H1 (cell line): ENCODE measurements around the gene ATXN7L3. TPM values are rescaled to one million over a fixed set of nuclear protein-coding genes. Genes with fewer than 3 reads are reported as not detected.
A peak's percentile ranks its signal among the peaks of the same experiment; 100 is the strongest.

Experiments used
- CTCF ChIA-PET: fragments of 300-600 bp; sonication (Branson Sonifier 250); formaldehyde crosslinking; loops from one replicate; lab custom pipeline; 2021; ENCODE audit not compliant: partially characterized antibody; lab: Charles Lee
- POLR2A ChIA-PET: fragments of 300-600 bp; sonication (Branson Sonifier 250); formaldehyde crosslinking; loops from one replicate; lab custom pipeline; 2021; ENCODE audit warnings: inconsistent platforms; ENCODE audit not compliant: partially characterized antibody; lab: Charles Lee
- DNase-seq, 2 experiments: peaks; one replicate each; pipeline versions ENCODE4 v3.0.0 to v3.0.0-alpha.2; 2010 to 2022; ENCODE audit warnings: low spot score in 2 of 2, low read depth in 1 of 2, mixed read lengths in 1 of 2
- FAIRE-seq: peaks from 2 replicates; lab custom pipeline; 2011; peaks lifted over from hg19 to GRCh38; lab: Jason Lieb, UNC
- H2AFZ ChIP-seq: 2 replicates; pipeline ENCODE4 v1.8.1; 2012; ENCODE audit warnings: low read length, inconsistent platforms
- H2AK5ac ChIP-seq: 2 replicates; pipeline ENCODE4 v1.6.1; 2013; ENCODE audit warnings: low read depth, low read length
- H2BK120ac ChIP-seq: replicated peaks from 2 replicates; pipeline ENCODE3; 2013; ENCODE audit warnings: low read depth, low read length, inconsistent platforms
- H2BK12ac ChIP-seq: 2 replicates; pipeline ENCODE4 v1.6.1; 2013; ENCODE audit warnings: low read depth, low read length
- H2BK15ac ChIP-seq: 2 replicates; pipeline ENCODE4 v1.6.1; 2013; ENCODE audit warnings: low read length
- H2BK20ac ChIP-seq: 2 replicates; pipeline ENCODE4 v1.6.1; 2013; ENCODE audit warnings: low read length
- H2BK5ac ChIP-seq: 2 replicates; pipeline ENCODE4 v1.6.1; 2013; ENCODE audit warnings: low read depth, low read length
- H3K14ac ChIP-seq: 2 replicates; pipeline ENCODE4 v1.6.1; 2013; ENCODE audit warnings: inconsistent platforms; ENCODE audit not compliant: insufficient read length
- H3K18ac ChIP-seq: 2 replicates; pipeline ENCODE4 v1.6.1; 2013; ENCODE audit warnings: low read length; ENCODE audit errors: extremely low read depth
- H3K23ac ChIP-seq: 2 replicates; pipeline ENCODE4 v1.6.1; 2013; ENCODE audit warnings: inconsistent platforms; ENCODE audit not compliant: insufficient read length
- H3K23me2 ChIP-seq: 2 replicates; pipeline ENCODE4 v1.6.1; 2013; ENCODE audit warnings: low read depth, low read length
- H3K27ac ChIP-seq: 2 replicates; pipeline ENCODE4 v1.6.1; 2011; ENCODE audit warnings: low read depth, low read length, inconsistent platforms
- H3K27me3 ChIP-seq, 4 experiments: replicated peaks in 1 of 4; 1 replicate in 1 of 4; 2 replicates in 3 of 4; pipeline versions ENCODE4 v1.6.1 to v1.8.1; 2011 to 2013; ENCODE audit warnings: low read length in 3 of 4, mild to moderate bottlenecking in 3 of 4, inconsistent platforms in 2 of 4, mixed read lengths in 2 of 4, moderate library complexity in 1 of 4; ENCODE audit not compliant: control insufficient read depth in 3 of 4, insufficient read depth in 3 of 4; ENCODE audit errors: extremely low read depth in 1 of 4
- H3K36me3 ChIP-seq, 4 experiments: 2 replicates each; pipeline versions ENCODE4 v1.6.1 to v1.8.1; 2011 to 2013; ENCODE audit warnings: mild to moderate bottlenecking in 4 of 4, low read length in 3 of 4, moderate library complexity in 2 of 4, control low read depth in 1 of 4, inconsistent platforms in 1 of 4; ENCODE audit not compliant: insufficient read depth in 4 of 4, control insufficient read depth in 2 of 4
- H3K4ac ChIP-seq: replicated peaks from 2 replicates; pipeline ENCODE3; 2013; ENCODE audit warnings: low read length, low read depth, mixed read lengths, inconsistent platforms; ENCODE audit not compliant: insufficient read length
- H3K4me1 ChIP-seq, 4 experiments: replicated peaks in 1 of 4; 1 replicate in 1 of 4; 2 replicates in 3 of 4; pipeline versions ENCODE4 v1.6.1 to v1.8.1; 2011 to 2013; ENCODE audit warnings: low read length in 3 of 4, inconsistent platforms in 2 of 4, mixed read lengths in 1 of 4; ENCODE audit not compliant: insufficient read depth in 4 of 4, control insufficient read depth in 3 of 4
- H3K4me2 ChIP-seq, 2 experiments: 2 replicates each; pipeline versions ENCODE4 v1.6.1 to v1.8.1; 2011 to 2013; ENCODE audit warnings: low read depth in 2 of 2, low read length in 2 of 2, control low read depth in 1 of 2, inconsistent platforms in 1 of 2, mild to moderate bottlenecking in 1 of 2; ENCODE audit not compliant: insufficient read depth in 1 of 2
- H3K4me3 ChIP-seq, 4 experiments: fragments of 200-600, 300-600 bp in 1 of 4; sonication (generic), shearing (Covaris generic), sonication (Bioruptor Twin) in 1 of 4; 2 replicates each; pipeline versions ENCODE4 v1.5.1 to v1.8.1; 2011 to 2016; ENCODE audit warnings: low read length in 4 of 4, low read depth in 3 of 4, control low read depth in 2 of 4, inconsistent platforms in 2 of 4, mild to moderate bottlenecking in 2 of 4, mixed read lengths in 1 of 4, moderate library complexity in 1 of 4; ENCODE audit not compliant: insufficient read depth in 2 of 4; ENCODE audit errors: extremely low read depth in 1 of 4
- H3K56ac ChIP-seq: replicated peaks from 2 replicates; pipeline ENCODE3; 2013; ENCODE audit warnings: low read depth, mild to moderate bottlenecking, mixed read lengths, low read length, inconsistent platforms; ENCODE audit not compliant: insufficient read length
- H3K79me1 ChIP-seq: 2 replicates; pipeline ENCODE4 v1.6.1; 2013; ENCODE audit warnings: low read depth, low read length, control low read depth
- H3K79me2 ChIP-seq, 2 experiments: 2 replicates each; pipeline versions ENCODE4 v1.6.1 to v1.8.1; 2012 to 2013; ENCODE audit warnings: low read length in 2 of 2, mild to moderate bottlenecking in 2 of 2, inconsistent platforms in 1 of 2; ENCODE audit not compliant: insufficient read depth in 2 of 2, control insufficient read depth in 1 of 2
- H3K9ac ChIP-seq, 4 experiments: replicated peaks in 1 of 4; 1 replicate in 1 of 4; 2 replicates in 3 of 4; pipeline versions ENCODE4 v1.6.1 to v1.8.1; 2011 to 2013; ENCODE audit warnings: low read depth in 3 of 4, low read length in 3 of 4, control low read depth in 2 of 4, mild to moderate bottlenecking in 2 of 4, moderate library complexity in 2 of 4, inconsistent platforms in 1 of 4; ENCODE audit errors: extremely low read depth in 1 of 4
- H3K9me3 ChIP-seq, 2 experiments: 2 replicates each; pipeline versions ENCODE4 v1.6.1 to v1.8.1; 2012 to 2013; ENCODE audit warnings: mild to moderate bottlenecking in 2 of 2, moderate library complexity in 2 of 2, control low read depth in 1 of 2, inconsistent platforms in 1 of 2, low read depth in 1 of 2, low read length in 1 of 2, mixed read lengths in 1 of 2; ENCODE audit not compliant: insufficient read depth in 2 of 2
- H4K20me1 ChIP-seq, 2 experiments: replicated peaks in 1 of 2; 2 replicates each; pipeline versions ENCODE3 to v1.8.1; 2011 to 2013; ENCODE audit warnings: inconsistent platforms in 2 of 2, low read length in 2 of 2, mild to moderate bottlenecking in 1 of 2; ENCODE audit not compliant: insufficient read depth in 2 of 2, control insufficient read depth in 1 of 2
- H4K5ac ChIP-seq: 2 replicates; pipeline ENCODE4 v1.6.1; 2013; ENCODE audit warnings: low read length, low read depth, mixed read lengths, inconsistent platforms; ENCODE audit not compliant: insufficient read length
- H4K8ac ChIP-seq: 2 replicates; pipeline ENCODE4 v1.8.0; 2013; ENCODE audit warnings: mild to moderate bottlenecking, moderate library complexity, low read length, inconsistent platforms; ENCODE audit not compliant: insufficient read depth; ENCODE audit errors: extremely low read depth
- H4K91ac ChIP-seq: replicated peaks from 2 replicates; pipeline ENCODE3; 2013; ENCODE audit warnings: low read length, mixed read lengths, inconsistent platforms; ENCODE audit not compliant: insufficient read length
- ASH2L ChIP-seq: fragments of 200-600, 300-600 bp; sonication (generic); IDR thresholded peaks from one replicate; pipeline ENCODE4 v1.7.1; 2017; ENCODE audit warnings: low read length
- CEBPB ChIP-seq: IDR thresholded peaks from 2 replicates; pipeline ENCODE4 v1.6.1; 2012; ENCODE audit warnings: low read depth, low read length
- EGR1 ChIP-seq: IDR thresholded peaks from 2 replicates; pipeline ENCODE4 v1.6.1; 2011; ENCODE audit warnings: low read depth, low read length, borderline replicate concordance
- EZH2 ChIP-seq: fragments of 200-600 bp; sonication (generic); IDR thresholded peaks from 2 replicates; pipeline ENCODE4 v1.7.1; 2012; ENCODE audit warnings: low read depth, mild to moderate bottlenecking, moderate library complexity, low read length, inconsistent platforms; ENCODE audit not compliant: severe bottlenecking
- MAFK ChIP-seq: IDR thresholded peaks from 2 replicates; pipeline ENCODE4 v1.6.1; 2012; ENCODE audit warnings: low read depth, mild to moderate bottlenecking, improper control_type of control experiment, low read length
- RNF2 ChIP-seq: fragments of 200-900, 300-1000 bp; sonication (generic); IDR thresholded peaks from 2 replicates; pipeline ENCODE4 v1.7.1; 2016; ENCODE audit warnings: borderline replicate concordance, low read depth, mild to moderate bottlenecking, antibody characterized with exemption, low read length; ENCODE audit not compliant: poor library complexity, severe bottlenecking; ENCODE audit errors: missing control alignments
- SIN3A ChIP-seq, 2 experiments: IDR thresholded peaks in 1 of 2; conservative IDR thresholded peaks in 1 of 2; 2 replicates each; pipeline ENCODE4 v1.6.1; 2011 to 2012; ENCODE audit warnings: low read length in 2 of 2, improper control_type of control experiment in 1 of 2, low read depth in 1 of 2, mild to moderate bottlenecking in 1 of 2
- SUZ12 ChIP-seq: fragments of 200-600 bp; sonication (generic); IDR thresholded peaks from 2 replicates; pipeline ENCODE4 v1.6.1; 2012; ENCODE audit warnings: mild to moderate bottlenecking, inconsistent platforms, low read length, moderate library complexity, mixed read lengths
- TAF1 ChIP-seq: IDR thresholded peaks from 2 replicates; pipeline ENCODE4 v1.6.1; 2011; ENCODE audit warnings: mild to moderate bottlenecking, low read depth, low read length
- ZNF274 ChIP-seq: IDR thresholded peaks from 2 replicates; pipeline ENCODE4 v1.7.0; 2012; ENCODE audit warnings: low read length, borderline replicate concordance; ENCODE audit errors: extremely low read depth
- WGBS, 2 experiments: shearing (Covaris generic) in 1 of 2; methylation state at CpG; one replicate each; pipeline versions ENCODE4 v1.1.6 to v1.1.7; 2013 to 2015; ENCODE audit warnings: low lambda C conversion rate in 2 of 2, mixed read lengths in 2 of 2, inconsistent platforms in 1 of 2, low coverage in 1 of 2, missing lambda C conversion rate in 1 of 2; ENCODE audit not compliant: insufficient replicate concordance in 2 of 2, insufficient coverage in 1 of 2, insufficient read length in 1 of 2; ENCODE audit errors: extremely low coverage in 1 of 2, missing lambda C conversion rate in 1 of 2; 5-methylcytosine and 5-hydroxymethylcytosine counted together
- polyA plus RNA-seq, 7 experiments: library from polyadenylated mRNA; depleted of rRNA in 3 of 7; stranded (reverse) in 5 of 7; unstranded in 2 of 7; fragments of >200 nt in 5 of 7; fragments of 200-250 nt in 2 of 7; gene quantifications; 1 replicate in 5 of 7; 2 replicates in 1 of 7; 4 replicates in 1 of 7; pipeline versions ENCODE4 v1.2.1 to v1.2.3, GENCODE V29; 2011 to 2013; ENCODE audit warnings: missing spikeins in 2 of 7, mixed read lengths in 2 of 7
- total RNA-seq: library from RNA; stranded (reverse); fragmentation: NEBNext Ultra II Directional; extraction: Animal tissue kit (Norgen Biotek cat#: 25700); gene quantifications from 2 replicates; pipeline ENCODE4 v1.2.1, GENCODE V29; 2021
- TF ChIP-seq, protein P1 (sequence below): IDR thresholded peaks from 2 replicates; pipeline ENCODE4 v1.6.1; 2012; ENCODE audit warnings: low read length, inconsistent platforms

Gene ATXN7L3
- total and polyA plus RNA-seq, 2 of the 8 experiments (the other 6 are each of a cell fraction or from before 2014, with no cell fraction given) = 53.7 to 103 TPM

DNA sequence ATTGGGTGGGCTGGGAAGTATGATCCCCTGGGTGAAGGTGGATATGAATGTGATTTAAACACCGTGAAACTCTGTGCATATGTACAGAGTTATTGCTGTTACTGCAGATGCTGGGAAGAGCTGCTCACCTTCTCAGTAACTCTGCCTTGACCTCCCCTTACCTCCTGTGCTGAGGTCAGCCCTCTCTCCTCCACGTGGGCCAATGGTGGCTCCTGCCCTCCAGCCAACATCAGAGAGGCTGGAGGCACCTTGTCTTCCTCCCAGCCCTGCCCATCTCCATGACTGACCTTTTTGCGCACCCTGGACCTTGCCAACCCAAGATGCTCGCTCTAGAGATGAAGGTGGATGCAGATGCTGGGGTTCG lies 29.6 kb downstream of the ATXN7L3 start:
- H2BK20ac ChIP-seq = 0 out of 2 replicates have a peak overlapping the region, but pooled peaks have one; percentile 48
- H3K4me2 ChIP-seq = peak overlapping the region; percentile 10 to 40; a peak in 1 of 4 replicates
- no peak for DNase-seq
- H3K9me3 ChIP-seq = no peaks in the 10 kb centered on the region
- no peaks in the 10 kb centered on the region for H3K23me2 ChIP-seq
- no peak for FAIRE-seq
- 94% methylated on average over 5 of the region's 5 CpGs; no CpG with 5 or more reads in 1 of the 2 experiments for whole genome bisulfite sequencing, 2 experiments
- no peak overlapping the region for H3K56ac ChIP-seq
- peak overlapping the region; percentile 40; the same call in 1 of the 2 replicates for H2BK15ac ChIP-seq
- H4K8ac ChIP-seq = no peak overlapping the region
- H3K79me2 ChIP-seq = no peaks in the 10 kb centered on the region
- no peak overlapping the region for H2BK120ac ChIP-seq
- no peak overlapping the region for H4K5ac ChIP-seq
- H3K23ac ChIP-seq = no peak overlapping the region
- H3K79me1 ChIP-seq = no peaks in the 10 kb centered on the region
- H2BK12ac ChIP-seq = peak overlapping the region; percentile 75; the same call in 1 of the 2 replicates
- no peaks in the 10 kb centered on the region for H4K20me1 ChIP-seq
- no peaks in the 10 kb centered on the region for H3K27me3 ChIP-seq
- peaks cover 0 to 15% (median 8%) of the 10 kb centered on the region in 4 experiments; a peak in 5 of 7 replicates for H3K4me1 ChIP-seq
- H4K91ac ChIP-seq = no peak overlapping the region
- H3K14ac ChIP-seq = no peak overlapping the region
- peak overlapping the region; percentile 80 for H2BK5ac ChIP-seq
- CTCF ChIA-PET = interaction anchor here (1.4 to 8.1 kb wide), 13 partner anchors 10 to 187 kb away, joined by 3 to 61 read pairs (median 14); partner anchors contain the start of genes HDAC5 and TMUB2
- POLR2A ChIA-PET = interaction anchor here (0.6 to 8.7 kb wide), 11 partner anchors 11 to 180 kb away, joined by 3 to 84 read pairs (median 4); partner anchors contain the start of genes HDAC5, LSM12 and TMUB2
- no peak overlapping the region for H3K4me3 ChIP-seq
- H3K18ac ChIP-seq = no peak overlapping the region; the same call in 1 of the 2 replicates
- no peak overlapping the region for H3K9ac ChIP-seq
- H3K27ac ChIP-seq = peak overlapping the region; percentile 13; the same call in 1 of the 2 replicates
- no peak overlapping the region for H2AK5ac ChIP-seq
- H3K36me3 ChIP-seq = 0 out of 8 replicates have a peak, but pooled peaks cover 0 to 3% (median 0%) of the 10 kb centered on the region in 4 experiments
- no peak overlapping the region for H2AFZ ChIP-seq
- H3K4ac ChIP-seq = no peak overlapping the region
- no peak for TF ChIP-seq MAFK
- TF ChIP-seq RNF2 = no peak
- no peak for TF ChIP-seq SIN3A (conservative IDR thresholded peaks at IDR 0.05 in 1 of 2, IDR thresholded peaks at IDR 0.05 in 1 of 2; ENCODE audit: low read depth in 1 of 2, low read length in 2 of 2)
- TF ChIP-seq TAF1 = no peak
- TF ChIP-seq, protein P1, sequence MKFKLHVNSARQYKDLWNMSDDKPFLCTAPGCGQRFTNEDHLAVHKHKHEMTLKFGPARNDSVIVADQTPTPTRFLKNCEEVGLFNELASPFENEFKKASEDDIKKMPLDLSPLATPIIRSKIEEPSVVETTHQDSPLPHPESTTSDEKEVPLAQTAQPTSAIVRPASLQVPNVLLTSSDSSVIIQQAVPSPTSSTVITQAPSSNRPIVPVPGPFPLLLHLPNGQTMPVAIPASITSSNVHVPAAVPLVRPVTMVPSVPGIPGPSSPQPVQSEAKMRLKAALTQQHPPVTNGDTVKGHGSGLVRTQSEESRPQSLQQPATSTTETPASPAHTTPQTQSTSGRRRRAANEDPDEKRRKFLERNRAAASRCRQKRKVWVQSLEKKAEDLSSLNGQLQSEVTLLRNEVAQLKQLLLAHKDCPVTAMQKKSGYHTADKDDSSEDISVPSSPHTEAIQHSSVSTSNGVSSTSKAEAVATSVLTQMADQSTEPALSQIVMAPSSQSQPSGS = no peak
- no peak for TF ChIP-seq ZNF274
- TF ChIP-seq ASH2L = no peak
- TF ChIP-seq CEBPB = no peak
- TF ChIP-seq EGR1 = no peak
- no peak for TF ChIP-seq EZH2
- no peak for TF ChIP-seq SUZ12
